Tibial artery (tissue), 4 donors: Measurements from ENCODE around the gene ZNF317.
"Not testable (repeated sequence)": the region's sequence is repeated elsewhere in the genome, so short reads cannot be mapped to it uniquely, and the experiment has no call there.

ENCODE experiments used
- DNase-seq, 2 donors: peaks; one replicate each; pipeline ENCODE4 v3.0.0-alpha.2; 2019
- H3K27ac ChIP-seq, 2 donors: fragments of 200-600 bp; sonication (generic) in 1 of 2; 1 replicate in 1 of 2; 2 replicates in 1 of 2; pipeline ENCODE4 v1.5.1; 2018 to 2019; ENCODE audit warnings: mild to moderate bottlenecking in 1 of 2
- H3K27me3 ChIP-seq, 2 donors: fragments of 200-600 bp; sonication (generic) in 1 of 2; one replicate each; pipeline versions ENCODE4 v1.5.1 to v1.6.0; 2016 to 2019
- H3K36me3 ChIP-seq, 3 donors: fragments of 200-600 bp; sonication (generic) in 2 of 3; one replicate each; pipeline ENCODE4 v1.5.1; 2016 to 2019; ENCODE audit warnings: mild to moderate bottlenecking in 2 of 3
- H3K4me1 ChIP-seq, 4 donors: fragments of 200-600 bp; sonication (generic) in 2 of 4; 1 replicate in 3 of 4; 2 replicates in 1 of 4; pipeline ENCODE4 v1.5.1; 2016 to 2019
- H3K4me3 ChIP-seq, 2 donors: fragments of 200-600 bp; sonication (generic) in 1 of 2; 1 replicate in 1 of 2; 2 replicates in 1 of 2; pipeline ENCODE4 v1.5.1; 2018 to 2019; ENCODE audit warnings: mild to moderate bottlenecking in 2 of 2
- H3K9me3 ChIP-seq, 3 donors: fragments of 200-600 bp; sonication (generic) in 1 of 3; one replicate each; pipeline ENCODE4 v1.5.1; 2016 to 2019
- CTCF ChIP-seq, 2 experiments: fragments of 200-600 bp in 1 of 2; fragments of 450-650 bp in 1 of 2; IDR thresholded peaks; one replicate each; pipeline ENCODE4 v1.5.1; 2017 to 2019; ENCODE audit warnings: antibody characterized with exemption in 2 of 2, mild to moderate bottlenecking in 1 of 2, moderate library complexity in 1 of 2
- intact Hi-C: fragments of 100-400 bp; cut with DNase I; formaldehyde crosslinking; loops from one replicate; pipeline ENCODE4 v1.15.0; 2023; ENCODE audit warnings: low total_unique reads

ZNF317 gene

GRCh38 chr19:9171393-9171991 lies 31.3 kb downstream of the ZNF317 start:
- TF ChIP-seq CTCF (IDR thresholded peaks at IDR 0.05), result no peak
- DNase-seq, result no peak
- Histone ChIP-seq H3K9me3 (peaks cover 0 to 7% (median 0%) of the 10 kb centered on the region in 3 donors), H3K4me1 (no peaks in the 10 kb centered on the region), H3K27ac (no peak overlapping the region), H3K36me3 (peaks cover 10 to 16% (median 12%) of the 10 kb centered on the region in 3 donors), H3K27me3 (no peaks in the 10 kb centered on the region), H3K4me3 (no peak overlapping the region)
- intact Hi-C loops, result no loop called here

- no peak for TF ChIP-seq CTCF (IDR thresholded peaks at IDR 0.05)
- H3K36me3 ChIP-seq, result no peaks in the 10 kb centered on the region
- no peaks in the 10 kb centered on the region for H3K4me1 ChIP-seq
- H3K27ac ChIP-seq, result no peak overlapping the region
- intact Hi-C loops, result no loop called here
- no peak for DNase-seq
- no peaks in the 10 kb centered on the region for H3K9me3 ChIP-seq
- no peaks in the 10 kb centered on the region for H3K27me3 ChIP-seq
- H3K4me3 ChIP-seq, result no peak overlapping the region
Measured at GRCh38 chr19:9175326-9175725, 35.1 kb downstream of the ZNF317 start.

- intact Hi-C loops, result no loop called here
- Histone ChIP-seq H3K27me3 (no peaks in the 10 kb centered on the region), H3K36me3 (no peaks in the 10 kb centered on the region), H3K27ac (no peak within 1 kb of the TSS), H3K4me1 (no peaks in the 10 kb centered on the region), H3K4me3 (no peak within 1 kb of the TSS), H3K9me3 (no peaks in the 10 kb centered on the region)
- TF ChIP-seq CTCF (IDR thresholded peaks at IDR 0.05), result no peak
- DNase-seq, result no peak
Measured at GRCh38 chr19:9178901-9179300, 38.7 kb downstream of the ZNF317 start, which contains the start of gene OR7D2. Gene OR7D2, plus strand, starts transcription at chr19:9178979. Its CDS starts 6,803 bp downstream, at chr19:9185782.

- intact Hi-C loops, result no loop called here
- DNase-seq, result no peak
- H3K4me1 ChIP-seq, result no peaks in the 10 kb centered on the region
- no peaks in the 10 kb centered on the region for H3K9me3 ChIP-seq
- no peaks in the 10 kb centered on the region for H3K36me3 ChIP-seq
- H3K4me3 ChIP-seq, result no peak overlapping the region
- no peak overlapping the region for H3K27ac ChIP-seq
- H3K27me3 ChIP-seq, result no peaks in the 10 kb centered on the region
- TF ChIP-seq CTCF (IDR thresholded peaks at IDR 0.05), result no peak
Measured at GRCh38 chr19:9183000-9183399, 42.8 kb downstream of the ZNF317 start.

- H3K9me3 ChIP-seq, result no peaks in the 10 kb centered on the region
- no peak for TF ChIP-seq CTCF (IDR thresholded peaks at IDR 0.05)
- H3K4me3 ChIP-seq, result no peak overlapping the region
Measured at GRCh38 chr19:9187191-9187590, 47.0 kb downstream of the ZNF317 start.

GRCh38 chr19:9189535-9189934 lies 49.3 kb downstream of the ZNF317 start:
- Histone ChIP-seq H3K4me3 (no peak overlapping the region), H3K27me3 (no peaks in the 10 kb centered on the region)

More at GRCh38 chr19:9187191-9187590, 47.0 kb downstream of the ZNF317 start:
- Histone ChIP-seq H3K4me1 (no peaks in the 10 kb centered on the region), H3K27ac (no peak overlapping the region), H3K36me3 (no peaks in the 10 kb centered on the region), H3K27me3 (no peaks in the 10 kb centered on the region)
- intact Hi-C loops, result no loop called here
- DNase-seq, result no peak

GRCh38 chr19:9198044-9198443 lies 57.8 kb downstream of the ZNF317 start:
- intact Hi-C loops, H3K4me3 ChIP-seq, DNase-seq, H3K4me1 ChIP-seq, H3K27me3 ChIP-seq, H3K36me3 ChIP-seq, H3K27ac ChIP-seq, H3K9me3 ChIP-seq: not testable (repeated sequence)

More at GRCh38 chr19:9189535-9189934, 49.3 kb downstream of the ZNF317 start:
- Histone ChIP-seq H3K9me3 (no peaks in the 10 kb centered on the region), H3K36me3 (no peaks in the 10 kb centered on the region), H3K4me1 (no peaks in the 10 kb centered on the region), H3K27ac (no peak overlapping the region)
- intact Hi-C loops, result no loop called here
- no peak for TF ChIP-seq CTCF (IDR thresholded peaks at IDR 0.05)
- no peak for DNase-seq
